Umbilical cord (tissue), 2 donors: ENCODE measurements around the gene SIPA1L3. TPM values are rescaled to one million over a fixed set of nuclear protein-coding genes. Genes with fewer than 3 reads are reported as not detected.

Source experiments
- DNase-seq: peaks from one replicate; pipeline ENCODE4 v3.0.0-alpha.2; 2015; ENCODE audit warnings: low spot score
- total RNA-seq: library from RNA; depleted of rRNA; stranded (reverse); fragments of >200 nt; gene quantifications from one replicate; pipeline ENCODE4 v1.2.3, GENCODE V29; 2014; ENCODE audit warnings: low replicate concordance; ENCODE audit not compliant: insufficient read depth

SIPA1L3 gene
- total RNA-seq, 1 donor from 2014 or later: 13.7 TPM

DNA sequence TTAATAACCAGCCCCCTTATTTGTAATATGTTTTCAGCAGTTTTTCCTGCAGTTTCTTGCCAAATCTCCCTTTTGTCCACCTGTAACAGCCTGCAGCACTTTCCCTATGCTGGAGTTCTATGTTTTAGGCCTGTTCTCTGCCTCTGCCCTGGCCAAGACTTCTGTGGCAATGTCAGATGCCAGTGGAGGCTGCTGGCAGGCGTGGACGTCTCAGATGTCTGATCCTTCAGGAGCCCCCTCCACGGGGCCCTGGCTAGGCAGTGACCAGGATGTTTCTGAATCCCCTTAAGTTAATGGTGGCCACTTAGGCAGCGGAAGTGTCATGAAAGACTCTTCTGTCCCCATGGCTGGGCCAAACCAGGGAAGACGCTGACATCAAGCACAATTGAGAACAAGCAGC is 40.8 kb downstream of the SIPA1L3 start:
- DNase-seq: no peak

GRCh38 chr19:37948362-37948761 is 41.4 kb downstream of the SIPA1L3 start:
- no peak for DNase-seq

GRCh38 chr19:37950471-37951175 is 43.6 kb downstream of the SIPA1L3 start:
- DNase-seq: no peak

DNA sequence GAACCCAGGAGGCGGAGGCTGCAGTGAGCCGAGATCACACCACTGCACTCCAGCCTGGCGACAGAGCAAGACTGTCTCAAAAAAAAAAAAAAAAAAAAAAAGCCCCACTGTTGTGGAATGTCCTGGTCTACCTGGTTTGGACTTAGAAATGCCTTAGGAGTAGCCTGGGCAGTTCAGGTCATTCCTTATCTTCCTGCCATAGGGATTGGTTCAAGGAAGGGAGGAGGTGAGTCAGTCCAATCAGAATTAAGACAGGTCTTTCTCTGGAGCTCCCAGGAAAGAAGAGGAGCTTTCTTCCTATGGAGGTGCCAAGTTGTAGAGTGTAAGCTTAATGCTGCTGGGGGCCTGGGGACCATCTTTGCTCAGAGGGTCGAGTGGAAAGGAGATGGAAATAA is 44.8 kb downstream of the SIPA1L3 start:
- DNase-seq: no peak

DNA sequence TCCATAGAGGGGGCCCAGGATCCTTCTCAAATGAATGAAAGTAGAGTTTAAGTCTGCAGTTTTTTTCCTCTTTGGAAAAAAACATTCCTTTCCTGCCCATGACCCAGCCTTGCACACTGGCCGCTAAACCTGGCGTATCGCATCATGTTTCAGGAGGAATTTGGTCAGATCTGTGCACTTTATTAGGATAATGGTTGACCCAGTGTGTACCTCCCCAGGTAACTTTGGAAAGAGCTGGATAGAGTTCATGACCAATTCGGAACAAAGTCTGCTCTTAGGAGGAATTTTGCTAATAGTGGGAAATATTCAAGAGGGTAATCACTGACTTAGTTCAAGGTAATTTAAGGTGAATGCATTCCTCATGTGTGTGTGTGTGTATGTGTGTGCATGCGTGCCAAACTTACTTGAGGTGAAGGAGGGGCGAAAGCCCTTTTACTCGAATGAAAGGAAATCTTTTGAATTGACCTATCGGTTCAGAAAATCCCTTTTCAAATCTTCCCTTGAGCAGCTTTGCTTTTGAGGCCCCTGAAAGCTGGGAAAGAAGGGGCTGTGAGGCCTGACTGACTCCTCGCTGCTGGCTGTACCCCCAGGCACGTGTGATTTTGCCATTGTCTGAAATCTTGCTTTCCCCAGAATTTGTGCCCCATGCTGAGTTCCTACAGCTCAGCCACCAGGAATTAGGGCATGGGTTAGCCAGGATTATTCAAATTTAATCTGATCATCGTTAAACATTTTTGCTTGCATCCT is 46.3 kb downstream of the SIPA1L3 start:
- no peak for DNase-seq

- DNase-seq: no peak
Observed at GRCh38 chr19:37953918-37954303, 46.9 kb downstream of the SIPA1L3 start.

DNA sequence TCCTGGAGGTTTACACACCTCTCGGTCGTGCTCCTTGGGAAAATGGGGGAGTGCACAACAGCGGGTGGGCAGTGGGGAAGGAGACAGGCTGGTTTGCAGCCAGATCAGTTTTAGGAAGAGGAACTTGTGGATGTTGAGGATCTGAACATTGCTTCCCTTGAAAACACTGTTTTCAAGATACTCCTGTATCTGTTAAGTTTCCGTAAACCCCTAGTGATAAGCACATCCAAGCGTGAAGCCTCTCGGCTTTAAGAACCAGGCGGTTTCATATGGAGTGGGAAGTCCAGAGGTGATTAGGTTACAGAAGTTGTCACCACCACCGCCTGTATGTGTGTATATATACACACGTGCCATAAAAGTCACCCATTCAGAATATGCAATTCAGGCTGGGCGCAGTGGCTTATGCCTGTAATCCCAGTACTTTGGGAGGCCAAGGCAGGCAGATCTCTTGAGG is 47.4 kb downstream of the SIPA1L3 start:
- peak; percentile 35 for DNase-seq

GRCh38 chr19:37955986-37956385 is 49.0 kb downstream of the SIPA1L3 start:
- no peak for DNase-seq

DNA sequence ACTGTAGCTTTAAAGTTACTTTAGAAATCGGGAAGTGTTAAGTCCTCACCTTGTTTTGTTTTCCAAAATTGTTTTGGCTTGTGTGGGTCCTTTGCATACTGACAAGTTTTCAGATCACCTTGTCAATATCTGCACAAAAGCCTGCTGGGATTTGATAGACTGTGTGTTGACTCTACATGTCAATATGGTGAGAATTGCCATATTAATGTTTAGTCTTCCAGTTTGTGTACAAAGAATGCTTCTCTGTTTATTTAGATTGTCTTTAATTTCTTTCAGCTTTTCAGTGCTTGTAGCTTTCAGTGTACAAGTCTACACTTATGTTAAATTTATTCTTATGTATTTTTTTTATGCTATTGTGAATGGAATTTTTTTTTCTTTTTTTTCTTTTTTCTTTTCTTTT is 50.2 kb downstream of the SIPA1L3 start:
- DNase-seq: no peak

GRCh38 chr19:37959665-37960114 is 52.7 kb downstream of the SIPA1L3 start:
- no peak for DNase-seq

GRCh38 chr19:37961198-37961597 is 54.2 kb downstream of the SIPA1L3 start:
- no peak for DNase-seq

DNA sequence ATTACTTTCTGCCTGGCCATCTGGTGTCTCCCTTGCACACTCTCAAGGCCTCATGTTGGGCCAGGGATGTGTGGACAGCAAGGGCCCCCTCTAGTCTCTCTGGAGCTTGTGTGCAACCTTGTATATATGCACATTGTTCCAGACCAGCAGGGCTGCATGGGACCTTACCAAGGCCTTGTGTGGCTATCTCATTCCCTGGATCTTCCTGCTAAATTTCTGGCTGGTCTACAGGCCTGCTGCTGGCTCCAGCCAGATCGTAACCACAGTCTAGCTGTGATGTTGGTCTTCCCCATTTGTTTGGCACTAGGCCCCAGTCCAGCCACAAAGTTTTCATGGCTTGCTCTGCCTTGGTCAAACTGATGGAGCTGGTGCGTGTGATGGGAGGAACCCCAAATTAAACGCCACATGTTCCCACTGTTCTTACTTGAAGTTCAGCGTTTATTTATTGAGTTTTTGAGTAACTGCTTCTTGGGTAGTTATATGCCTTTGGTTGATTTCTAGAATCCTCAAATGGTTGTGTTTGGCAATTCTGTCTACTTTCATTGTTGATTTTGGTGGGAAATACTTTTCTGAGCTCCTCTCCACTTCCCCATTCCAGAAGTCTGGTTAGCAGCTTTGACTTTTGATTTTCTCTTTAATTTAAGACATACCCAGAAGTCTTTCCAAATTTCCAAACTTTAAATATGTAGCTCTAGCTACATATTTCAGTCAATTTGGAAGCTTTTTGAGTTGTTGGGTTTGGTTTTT is 56.4 kb downstream of the SIPA1L3 start:
- no peak for DNase-seq

- DNase-seq: no peak
Observed at GRCh38 chr19:37964109-37964508, 57.1 kb downstream of the SIPA1L3 start.

DNA sequence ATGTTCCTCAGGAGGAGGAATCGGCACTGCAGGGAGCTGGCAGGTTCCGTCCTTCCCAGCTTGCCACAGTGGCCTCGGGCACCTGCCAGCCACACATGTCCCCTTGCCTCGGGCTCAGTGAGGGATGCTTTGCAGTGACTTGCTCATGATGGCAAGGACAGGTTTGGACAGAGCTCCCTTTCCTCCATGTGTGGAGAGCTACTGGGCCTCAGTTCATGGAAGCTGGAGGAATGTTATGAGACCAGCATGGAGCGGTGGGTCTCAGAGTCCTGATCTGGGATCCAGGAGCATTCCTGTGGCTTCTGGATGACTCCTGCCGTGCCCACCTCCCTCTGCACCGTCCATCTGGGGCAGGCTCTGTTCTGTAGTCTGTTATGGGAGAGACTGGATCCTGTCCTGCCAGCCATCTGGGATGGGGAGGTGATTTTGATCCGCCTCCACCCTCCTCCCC is 59.2 kb downstream of the SIPA1L3 start:
- no peak for DNase-seq

DNA sequence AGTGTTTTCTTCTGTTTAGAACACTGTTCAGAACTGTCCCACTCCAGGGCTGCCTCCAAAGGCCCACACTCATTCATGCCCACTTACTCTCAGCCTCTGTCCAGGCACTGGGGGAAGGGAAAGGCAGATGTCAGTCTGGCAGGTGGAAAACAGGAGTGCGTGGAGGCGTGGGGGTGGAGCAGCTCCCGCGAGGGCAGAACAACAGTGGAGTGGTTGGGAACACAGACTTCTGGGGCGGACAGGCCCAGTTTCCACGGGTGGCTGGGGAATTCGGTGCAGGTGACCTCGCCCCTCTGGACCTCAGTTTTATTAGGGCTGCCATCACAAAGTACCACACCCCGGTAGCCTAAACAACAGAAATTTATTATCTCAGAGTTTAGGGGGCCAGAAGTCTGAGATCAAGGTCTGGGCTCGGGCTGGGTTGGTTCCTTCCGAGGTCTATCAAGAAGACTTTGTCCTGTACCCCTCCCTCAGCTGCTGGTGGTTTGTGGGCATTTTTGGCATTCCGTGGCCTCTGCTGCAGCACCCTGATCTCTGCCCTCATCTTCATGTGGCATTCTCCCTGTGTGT is 59.7 kb downstream of the SIPA1L3 start:
- no peak for DNase-seq

DNA sequence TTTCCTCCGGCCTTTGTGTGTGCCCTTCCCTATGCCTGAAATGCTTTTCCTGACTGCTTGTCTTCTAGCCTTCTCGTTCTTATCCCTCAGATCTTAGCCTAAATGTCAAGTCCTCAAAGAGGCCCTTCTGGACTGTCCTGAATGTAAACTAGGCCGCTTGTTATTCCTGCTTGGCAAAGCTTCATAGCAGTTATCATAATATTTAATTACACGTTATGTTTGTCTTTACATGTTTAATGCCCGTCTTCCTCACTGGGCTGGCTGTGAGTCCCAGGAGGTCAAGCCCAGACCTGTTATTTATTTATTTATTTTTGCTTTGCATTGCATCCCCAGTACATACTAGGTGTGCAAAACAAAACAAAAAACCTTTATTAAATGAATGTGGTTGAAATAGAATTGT is 62.7 kb downstream of the SIPA1L3 start:
- no peak for DNase-seq

- no peak for DNase-seq
Observed at GRCh38 chr19:37970699-37971098, 63.7 kb downstream of the SIPA1L3 start.

GRCh38 chr19:37972803-37973202 is 65.8 kb downstream of the SIPA1L3 start:
- DNase-seq: no peak

GRCh38 chr19:37973666-37974065 is 66.7 kb downstream of the SIPA1L3 start:
- no peak for DNase-seq

GRCh38 chr19:37975071-37975470 is 68.1 kb downstream of the SIPA1L3 start:
- no peak for DNase-seq

DNA sequence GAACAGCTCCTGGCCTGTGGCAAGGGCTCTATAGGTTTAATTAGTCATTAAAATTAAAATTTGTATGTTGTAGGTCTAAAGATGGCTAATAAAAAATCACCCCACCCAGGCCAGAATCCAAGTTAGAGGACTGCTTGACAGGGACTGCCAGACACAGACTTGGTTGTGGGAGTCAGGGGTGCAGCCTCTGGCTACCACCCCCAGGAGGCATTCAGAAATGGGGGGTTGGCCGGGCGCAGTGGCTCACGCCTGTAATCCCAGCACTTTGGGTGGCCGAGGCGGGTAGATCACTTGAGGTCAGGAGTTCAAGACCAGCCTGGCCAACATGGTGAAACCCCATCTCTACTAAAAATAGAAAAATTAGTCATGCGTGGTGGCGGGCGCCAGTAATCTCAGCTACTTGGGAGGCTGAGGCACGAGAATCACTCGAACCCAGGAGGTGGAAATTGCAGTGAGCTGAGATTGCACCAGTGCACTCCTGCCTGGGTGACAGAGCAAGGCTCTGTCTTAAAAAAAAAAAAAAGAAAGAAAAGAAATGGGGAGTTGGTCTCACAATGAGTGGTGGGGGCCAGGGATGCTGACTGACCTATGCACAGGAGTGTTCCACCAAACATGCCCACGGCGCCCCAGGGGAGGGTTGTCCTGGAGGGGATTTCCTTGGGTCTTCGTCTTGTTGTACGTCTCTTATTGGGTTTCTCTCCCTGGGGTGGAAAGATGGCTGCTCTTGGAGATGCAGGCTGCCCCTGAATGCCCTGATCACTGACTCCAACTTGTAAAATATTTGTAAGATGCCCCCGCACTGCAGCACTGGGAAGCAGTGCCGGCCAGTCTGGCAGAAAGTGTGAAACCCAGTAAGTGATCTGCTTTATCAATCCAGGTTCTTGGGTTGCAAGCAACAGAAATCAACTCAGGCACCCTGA is 68.8 kb downstream of the SIPA1L3 start:
- DNase-seq: no peak
